ENCODE data around the gene CELA3A. TPM values are rescaled to one million over a fixed set of nuclear protein-coding genes. Genes with fewer than 3 reads are reported as not detected.
"Not testable (repeated sequence)": the region's sequence is repeated elsewhere in the genome, so short reads cannot be mapped to it uniquely, and the experiment has no call there.

CELA3A gene
- total RNA-seq, 4 donors from 2014 or later: not detected

DNA sequence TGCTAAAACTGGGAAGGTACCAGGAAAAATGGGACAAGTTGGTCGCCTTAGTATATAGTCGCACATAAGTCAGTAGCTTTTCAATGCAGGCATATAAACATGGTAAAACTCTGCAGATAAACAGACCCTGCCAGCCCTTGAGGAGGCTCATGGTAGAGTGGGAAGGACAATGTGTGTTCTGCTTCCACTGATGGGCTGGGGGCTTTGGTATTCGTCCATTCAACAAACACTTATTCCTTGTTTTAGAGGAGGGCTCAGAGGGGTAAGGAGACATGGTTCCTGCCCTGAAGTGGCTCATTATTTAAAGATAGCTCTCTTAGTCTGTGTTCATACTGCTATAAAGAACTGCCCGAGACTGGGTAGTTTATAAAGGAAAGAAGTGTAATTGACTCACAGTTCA lies 11.3 kb downstream of the CELA3A start:
- DNase-seq; H3K9me3 ChIP-seq; H3K27ac ChIP-seq; H3K36me3 ChIP-seq; intact Hi-C loops (cut with DNase I; ENCODE audit: low total_unique reads); ATAC-seq; in situ Hi-C loops (cut with MboI; ENCODE audit: low sequenced_read_pairs in 4 of 4); H3K4me1 ChIP-seq; H3K27me3 ChIP-seq; H3K4me3 ChIP-seq: not testable (repeated sequence)

DNA sequence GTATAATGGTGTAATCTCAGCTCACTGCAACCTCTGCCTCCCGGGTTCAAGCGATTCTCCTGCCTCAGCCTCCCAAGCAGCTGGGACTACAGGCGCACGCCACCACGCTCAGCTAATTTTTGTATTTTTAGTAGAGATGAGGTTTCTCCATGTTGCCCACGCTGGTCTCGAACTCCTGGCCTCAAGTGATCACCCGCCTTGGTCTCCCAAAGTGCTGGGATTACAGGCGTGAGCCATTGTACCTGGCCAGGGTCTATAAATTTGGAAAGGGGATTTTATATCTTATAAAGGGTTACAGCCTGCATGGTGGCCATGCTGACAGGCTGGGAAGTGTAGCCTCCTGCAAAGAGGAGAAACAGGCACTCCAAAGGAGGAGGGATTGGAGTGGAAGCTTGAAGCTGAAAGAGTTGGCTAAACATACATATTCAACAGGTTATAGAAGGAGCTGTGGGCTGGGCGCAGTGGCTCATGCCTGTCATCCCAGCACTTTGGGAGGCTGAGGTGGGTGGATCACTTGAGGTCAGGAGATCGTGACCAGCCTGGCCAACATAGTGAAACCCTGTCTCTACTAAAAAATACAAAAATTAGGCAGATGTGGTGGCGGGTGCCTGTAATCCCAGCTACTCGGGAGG lies 13.2 kb downstream of the CELA3A start:
- H3K9me3 ChIP-seq; H3K4me3 ChIP-seq; H3K4me1 ChIP-seq; H3K36me3 ChIP-seq; DNase-seq; H3K27ac ChIP-seq; intact Hi-C loops (cut with DNase I; ENCODE audit: low total_unique reads); H3K27me3 ChIP-seq; in situ Hi-C loops (cut with MboI; ENCODE audit: low sequenced_read_pairs in 4 of 4); ATAC-seq: not testable (repeated sequence)

DNA sequence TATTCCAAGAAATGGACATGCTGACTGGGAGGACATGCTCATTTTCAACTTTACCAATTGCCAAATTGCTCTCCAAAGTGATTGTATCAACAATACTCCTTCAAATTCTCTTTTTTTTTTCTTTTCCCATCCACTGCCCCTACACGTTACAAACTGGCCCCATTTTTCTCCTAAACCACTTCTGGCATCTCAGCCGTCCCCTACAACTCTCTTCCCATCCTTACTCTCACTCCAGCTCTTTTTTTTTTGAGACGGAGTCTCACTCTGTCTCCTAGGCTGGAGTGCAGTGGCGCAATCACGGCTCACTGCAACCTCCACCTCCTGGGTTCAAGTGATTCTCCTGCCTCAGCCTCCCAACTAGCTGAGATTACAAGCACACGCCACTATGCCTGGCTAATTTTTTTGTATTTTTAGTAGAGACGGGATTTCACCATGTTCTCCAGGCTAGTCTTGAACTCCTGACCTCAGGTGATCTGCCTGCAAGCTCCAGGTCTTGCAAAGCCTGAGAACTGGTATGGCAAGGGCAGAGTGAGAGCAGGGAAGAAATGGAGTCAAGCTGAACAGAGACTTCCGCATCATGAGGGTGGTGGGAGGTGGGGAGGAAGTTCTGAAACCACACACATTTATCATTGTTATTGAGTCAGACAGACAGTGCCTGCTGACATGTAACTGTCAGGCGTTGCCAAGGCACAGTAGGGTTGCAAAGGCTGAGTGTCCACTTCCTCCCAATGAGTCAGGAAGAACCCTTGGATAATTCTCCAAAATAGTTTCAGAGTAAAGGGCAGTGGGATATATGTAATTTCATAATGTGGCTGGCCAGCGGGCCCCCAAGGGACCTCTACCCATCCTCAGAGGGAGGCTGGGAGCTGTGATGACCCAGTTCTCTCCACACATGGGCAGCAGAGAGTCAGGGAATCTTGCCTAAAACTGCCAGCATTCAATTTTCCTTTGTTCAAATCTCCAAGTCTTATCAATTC lies 17.4 kb downstream of the CELA3A start:
- ATAC-seq (peak in 1 of 2 donors; percentile 33), DNase-seq (peak; percentile 10 to 34)
- Histone ChIP-seq H3K9me3 (no peaks in the 10 kb centered on the region), H3K4me1 (no peaks in the 10 kb centered on the region), H3K36me3 (no peaks in the 10 kb centered on the region), H3K27me3 (no peaks in the 10 kb centered on the region), H3K4me3 (no peak overlapping the region), H3K27ac (no peak overlapping the region)
- in situ Hi-C loops (cut with MboI; ENCODE audit: low sequenced_read_pairs in 4 of 4): no loop called here
- intact Hi-C loops (cut with DNase I; ENCODE audit: low total_unique reads): no loop called here
- TF ChIP-seq POLR2A (IDR thresholded peaks at IDR 0.05): no peak
- TF ChIP-seq, protein P1, sequence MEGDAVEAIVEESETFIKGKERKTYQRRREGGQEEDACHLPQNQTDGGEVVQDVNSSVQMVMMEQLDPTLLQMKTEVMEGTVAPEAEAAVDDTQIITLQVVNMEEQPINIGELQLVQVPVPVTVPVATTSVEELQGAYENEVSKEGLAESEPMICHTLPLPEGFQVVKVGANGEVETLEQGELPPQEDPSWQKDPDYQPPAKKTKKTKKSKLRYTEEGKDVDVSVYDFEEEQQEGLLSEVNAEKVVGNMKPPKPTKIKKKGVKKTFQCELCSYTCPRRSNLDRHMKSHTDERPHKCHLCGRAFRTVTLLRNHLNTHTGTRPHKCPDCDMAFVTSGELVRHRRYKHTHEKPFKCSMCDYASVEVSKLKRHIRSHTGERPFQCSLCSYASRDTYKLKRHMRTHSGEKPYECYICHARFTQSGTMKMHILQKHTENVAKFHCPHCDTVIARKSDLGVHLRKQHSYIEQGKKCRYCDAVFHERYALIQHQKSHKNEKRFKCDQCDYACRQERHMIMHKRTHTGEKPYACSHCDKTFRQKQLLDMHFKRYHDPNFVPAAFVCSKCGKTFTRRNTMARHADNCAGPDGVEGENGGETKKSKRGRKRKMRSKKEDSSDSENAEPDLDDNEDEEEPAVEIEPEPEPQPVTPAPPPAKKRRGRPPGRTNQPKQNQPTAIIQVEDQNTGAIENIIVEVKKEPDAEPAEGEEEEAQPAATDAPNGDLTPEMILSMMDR (IDR thresholded peaks at IDR 0.05 in 4 of 5, conservative IDR thresholded peaks at IDR 0.05 in 1 of 5): no peak

DNA sequence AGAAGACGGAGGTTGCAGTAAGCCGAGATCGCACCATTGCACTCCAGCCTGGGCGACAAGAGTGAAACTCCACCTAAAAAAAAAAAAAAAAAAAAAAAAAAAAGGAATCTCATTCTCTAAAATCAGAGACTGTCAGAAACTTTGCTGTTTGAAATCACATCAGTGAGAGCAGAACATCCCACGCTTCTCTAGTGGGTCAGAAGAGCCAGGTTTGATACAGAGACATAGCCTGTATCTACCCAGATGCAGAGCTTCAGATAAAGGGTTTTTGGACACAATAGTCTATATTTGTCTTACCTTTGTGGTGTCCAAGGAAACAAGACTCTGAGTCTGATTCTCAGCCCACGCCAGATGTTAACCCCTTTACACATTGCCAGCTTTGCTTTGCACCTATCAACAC lies 19.6 kb downstream of the CELA3A start:
- in situ Hi-C loops (cut with MboI; ENCODE audit: low sequenced_read_pairs in 4 of 4) (no loop called here), intact Hi-C loops (cut with DNase I; ENCODE audit: low total_unique reads) (loop anchor here (10.0 kb wide), 1 partner anchor 676 kb away; no protein-coding TSS in a partner anchor)
- ATAC-seq: no peak

DNA sequence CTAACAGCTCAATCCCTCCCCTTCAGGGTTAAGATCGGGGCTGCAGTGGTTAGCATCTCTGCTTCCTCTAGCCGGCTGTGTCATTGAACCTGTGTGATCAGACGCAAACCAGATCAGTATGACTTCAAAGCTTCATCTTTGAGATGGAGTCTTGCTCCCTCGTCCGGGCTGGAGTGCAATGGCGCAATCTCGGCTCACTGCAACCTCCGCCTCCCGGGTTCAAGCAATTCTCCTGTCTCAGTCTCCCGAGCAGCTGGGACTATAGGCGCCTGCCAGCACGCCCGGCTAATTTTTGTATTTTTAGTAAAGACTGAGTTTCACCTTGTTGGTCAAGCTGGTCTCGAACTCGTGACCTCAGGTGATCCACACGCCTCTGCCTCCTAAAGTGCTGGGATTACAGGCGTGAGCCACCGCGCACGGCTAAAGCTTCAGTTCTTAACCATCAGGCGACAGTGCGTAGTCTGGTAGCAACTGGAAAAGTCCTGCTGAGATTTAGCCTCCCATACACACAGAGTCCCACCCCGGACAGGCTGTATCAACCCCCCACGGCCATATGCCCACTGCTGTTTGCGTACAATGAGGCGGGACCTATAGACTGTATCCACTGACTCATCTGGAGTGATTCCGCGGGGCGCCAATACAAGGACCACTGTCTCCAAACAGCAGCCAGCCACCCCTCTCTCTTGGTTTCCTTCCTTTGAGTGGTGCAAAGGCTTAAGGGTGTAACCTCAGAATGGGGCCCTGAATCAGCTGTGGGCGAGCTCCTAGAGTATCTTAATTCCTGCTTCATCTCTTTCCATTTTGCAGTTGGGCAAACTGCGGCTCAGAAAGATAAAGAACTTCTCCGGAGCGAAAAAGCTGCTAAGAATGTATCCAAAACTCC lies 23.3 kb downstream of the CELA3A start:
- Histone ChIP-seq H3K27me3 (no peaks in the 10 kb centered on the region), H3K4me1 (peaks cover 11 to 16% of the 10 kb centered on the region in 2 donors), H3K36me3 (no peaks in the 10 kb centered on the region), H3K27ac (peak overlapping the region; percentile 99 to 100 (median 100)), H3K4me3 (peak overlapping the region; percentile 90 to 99 (median 96)), H3K9me3 (no peaks in the 10 kb centered on the region)
- intact Hi-C loops (cut with DNase I; ENCODE audit: low total_unique reads) (loop anchor here (1.0 to 10.0 kb wide), 3 partner anchors 29 to 680 kb away; partner anchors contain the start of gene USP48), in situ Hi-C loops (cut with MboI; ENCODE audit: low sequenced_read_pairs in 4 of 4) (no loop called here)
- TF ChIP-seq POLR2A (IDR thresholded peaks at IDR 0.05): no peak
- TF ChIP-seq, protein P1 (IDR thresholded peaks at IDR 0.05 in 4 of 5, conservative IDR thresholded peaks at IDR 0.05 in 1 of 5): no peak
- DNase-seq: peak; percentile 30 to 52
- peak; percentile 60 to 66 for ATAC-seq

More for the DNA sequence above, 19.6 kb downstream of the CELA3A start:
- H3K27ac ChIP-seq: no peak overlapping the region
- no peaks in the 10 kb centered on the region for H3K27me3 ChIP-seq
- H3K4me1 ChIP-seq: peaks cover 7 to 10% of the 10 kb centered on the region in 2 donors
- H3K9me3 ChIP-seq: no peaks in the 10 kb centered on the region
- TF ChIP-seq POLR2A (IDR thresholded peaks at IDR 0.05): no peak
- TF ChIP-seq, protein P1 (IDR thresholded peaks at IDR 0.05 in 4 of 5, conservative IDR thresholded peaks at IDR 0.05 in 1 of 5): no peak
- H3K4me3 ChIP-seq: no peak overlapping the region
- H3K36me3 ChIP-seq: no peaks in the 10 kb centered on the region
- no peak for DNase-seq
